WI38 (cell line): ENCODE data around the gene MYO16.

Experiments used
- H3K4me3 ChIP-seq: 2 replicates; pipeline ENCODE4 v1.5.1; 2011; ENCODE audit warnings: low read depth, mild to moderate bottlenecking, control low read depth, low read length
- CTCF ChIP-seq: IDR thresholded peaks from 2 replicates; pipeline ENCODE4 v1.5.1; 2012; ENCODE audit warnings: low read depth, mild to moderate bottlenecking, control low read depth, low read length

MYO16 gene

GRCh38 chr13:108859197-108860012, 230.0 kb downstream of the MYO16 start:
- peak overlapping the region; percentile 10 for H3K4me3 ChIP-seq
- no peak for TF ChIP-seq CTCF

- no peak overlapping the region for H3K4me3 ChIP-seq
- TF ChIP-seq CTCF: no peak
Observed at GRCh38 chr13:108860418-108860817, 231.0 kb downstream of the MYO16 start.

- TF ChIP-seq CTCF: no peak
- no peak overlapping the region for H3K4me3 ChIP-seq
Observed at GRCh38 chr13:108877300-108877699, 247.9 kb downstream of the MYO16 start.

- H3K4me3 ChIP-seq: no peak overlapping the region
- no peak for TF ChIP-seq CTCF
Observed at GRCh38 chr13:108878732-108879131, 249.3 kb downstream of the MYO16 start.

GRCh38 chr13:108889324-108889984, 260.0 kb downstream of the MYO16 start:
- no peak for TF ChIP-seq CTCF
- H3K4me3 ChIP-seq: no peak overlapping the region

- TF ChIP-seq CTCF: peak; percentile 17; the same call in 1 of the 2 replicates
- H3K4me3 ChIP-seq: no peak overlapping the region
Observed at GRCh38 chr13:108895220-108895704, 265.9 kb downstream of the MYO16 start.

GRCh38 chr13:108897955-108898354, 268.5 kb downstream of the MYO16 start:
- no peak for TF ChIP-seq CTCF
- H3K4me3 ChIP-seq: no peak overlapping the region
